ENCODE measurements around the gene CPT1A. TPM values are rescaled to one million over a fixed set of nuclear protein-coding genes. Genes with fewer than 3 reads are reported as not detected.

The CPT1A gene
- total RNA-seq, 1 experiment from 2014 or later: 6.3 TPM

DNA sequence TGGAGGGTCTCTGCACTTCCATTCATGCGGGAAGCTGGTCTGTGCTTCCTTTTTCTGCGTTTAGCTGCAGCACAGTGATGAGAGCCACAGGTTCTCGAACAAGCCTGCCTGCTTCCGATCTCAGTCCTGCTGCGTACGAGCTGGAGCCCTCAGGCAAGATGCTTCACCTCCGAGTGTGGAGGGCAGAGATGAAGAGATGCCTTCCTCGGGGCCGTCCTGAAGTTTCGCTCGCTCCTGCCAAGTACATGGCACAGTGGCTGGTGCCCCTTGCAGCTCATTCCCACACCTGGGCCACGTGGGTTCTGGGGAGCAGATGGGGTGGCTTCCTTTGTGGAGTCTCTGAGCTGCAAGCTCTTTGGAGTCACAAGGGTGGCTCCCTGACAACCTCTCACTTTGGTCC is 70.9 kb downstream of the CPT1A start:
- H3K36me3 Mint-ChIP-seq (ENCODE audit: insufficient read depth, unreplicated experiment): no peaks in the 10 kb centered on the region

GRCh38 chr11:68767672-68768071 is 74.0 kb downstream of the CPT1A start:
- H3K36me3 Mint-ChIP-seq (ENCODE audit: insufficient read depth, unreplicated experiment): no peaks in the 10 kb centered on the region
- no TSS peak for BruUV-seq (replicated peaks)
- H3K4me3 Mint-ChIP-seq (ENCODE audit: unreplicated experiment): no peak overlapping the region
- H3K9me3 Mint-ChIP-seq (ENCODE audit: unreplicated experiment): no peaks in the 10 kb centered on the region
- intact Hi-C loops (cut with micrococcal nuclease; ENCODE audit: unreplicated experiment): no loop called here
- no peaks in the 10 kb centered on the region for H3K9me3 ChIP-seq
- no peak for TF ChIP-seq CTCF (IDR thresholded peaks at IDR 0.05; ENCODE audit: insufficient read depth in 1 of 2, low read depth in 1 of 2, low read length in 1 of 2, severe bottlenecking in 1 of 2, unreplicated experiment in 1 of 2)
- H3K4me1 Mint-ChIP-seq (ENCODE audit: low read depth, unreplicated experiment): peaks cover 7% of the 10 kb centered on the region
- no peaks in the 10 kb centered on the region for H3K27me3 ChIP-seq (replicated peaks; ENCODE audit: control insufficient read depth, insufficient read depth, low read length)
- peaks cover 3% of the 10 kb centered on the region for H3K27me3 Mint-ChIP-seq (ENCODE audit: insufficient read depth, unreplicated experiment)
- H3K4me3 ChIP-seq (ENCODE audit: low read depth, low read length): no peak overlapping the region
- H3K4me1 ChIP-seq: peaks cover 3% of the 10 kb centered on the region
- ChIA-PET CTCF (no interaction called here), POLR2A (no interaction called here)
- no peak overlapping the region for H3K27ac Mint-ChIP-seq (ENCODE audit: unreplicated experiment)
- H3K36me3 ChIP-seq (ENCODE audit: control insufficient read depth, insufficient read depth, low read length): no peaks in the 10 kb centered on the region
- DNase-seq: peak in 1 of 2 experiments; percentile 22

More for the DNA sequence above, 70.9 kb downstream of the CPT1A start:
- no peaks in the 10 kb centered on the region for H3K27me3 ChIP-seq (replicated peaks; ENCODE audit: control insufficient read depth, insufficient read depth, low read length)
- TF ChIP-seq CTCF (IDR thresholded peaks at IDR 0.05; ENCODE audit: insufficient read depth in 1 of 2, low read depth in 1 of 2, low read length in 1 of 2, severe bottlenecking in 1 of 2, unreplicated experiment in 1 of 2): no peak
- H3K4me1 Mint-ChIP-seq (ENCODE audit: low read depth, unreplicated experiment): no peaks in the 10 kb centered on the region
- no peak overlapping the region for H3K4me3 Mint-ChIP-seq (ENCODE audit: unreplicated experiment)
- intact Hi-C loops (cut with micrococcal nuclease; ENCODE audit: unreplicated experiment): no loop called here
- ChIA-PET POLR2A (no interaction called here), CTCF (no interaction called here)
- 0 out of 2 replicates have a peak, but pooled peaks cover 6% of the 10 kb centered on the region for H3K4me1 ChIP-seq
- BruUV-seq (replicated peaks): no TSS peak
- no peaks in the 10 kb centered on the region for H3K9me3 Mint-ChIP-seq (ENCODE audit: unreplicated experiment)
- H3K27me3 Mint-ChIP-seq (ENCODE audit: insufficient read depth, unreplicated experiment): peaks cover 3% of the 10 kb centered on the region
- H3K27ac Mint-ChIP-seq (ENCODE audit: unreplicated experiment): no peak overlapping the region
- no peaks in the 10 kb centered on the region for H3K36me3 ChIP-seq (ENCODE audit: control insufficient read depth, insufficient read depth, low read length)
- no peak overlapping the region for H3K4me3 ChIP-seq (ENCODE audit: low read depth, low read length)
- DNase-seq: no peak
- no peaks in the 10 kb centered on the region for H3K9me3 ChIP-seq

GRCh38 chr11:68766786-68767185 is 74.9 kb downstream of the CPT1A start:
- Histone ChIP-seq H3K4me3 (ENCODE audit: low read depth, low read length) (no peak overlapping the region), H3K27me3 (replicated peaks; ENCODE audit: control insufficient read depth, insufficient read depth, low read length) (no peaks in the 10 kb centered on the region), H3K4me1 (peaks cover 3% of the 10 kb centered on the region), H3K9me3 (no peaks in the 10 kb centered on the region), H3K36me3 (ENCODE audit: control insufficient read depth, insufficient read depth, low read length) (no peaks in the 10 kb centered on the region)
- DNase-seq: no peak
- no peak overlapping the region for H3K4me3 Mint-ChIP-seq (ENCODE audit: unreplicated experiment)
- no TSS peak for BruUV-seq (replicated peaks)
- no peak for TF ChIP-seq CTCF (IDR thresholded peaks at IDR 0.05; ENCODE audit: insufficient read depth in 1 of 2, low read depth in 1 of 2, low read length in 1 of 2, severe bottlenecking in 1 of 2, unreplicated experiment in 1 of 2)
- peaks cover 7% of the 10 kb centered on the region for H3K4me1 Mint-ChIP-seq (ENCODE audit: low read depth, unreplicated experiment)
- ChIA-PET CTCF (interaction anchor here (0.7 kb wide), 1 partner anchor 15 kb away, joined by 4 read pairs; no protein-coding TSS in a partner anchor), POLR2A (interaction anchor here (0.7 kb wide), 1 partner anchor 16 kb away, joined by 5 read pairs; no protein-coding TSS in a partner anchor)
- no peak overlapping the region for H3K27ac Mint-ChIP-seq (ENCODE audit: unreplicated experiment)
- no peaks in the 10 kb centered on the region for H3K9me3 Mint-ChIP-seq (ENCODE audit: unreplicated experiment)
- H3K27me3 Mint-ChIP-seq (ENCODE audit: insufficient read depth, unreplicated experiment): peaks cover 3% of the 10 kb centered on the region
- no peaks in the 10 kb centered on the region for H3K36me3 Mint-ChIP-seq (ENCODE audit: insufficient read depth, unreplicated experiment)
- intact Hi-C loops (cut with micrococcal nuclease; ENCODE audit: unreplicated experiment): no loop called here

All from Caco-2 (cell line).